Epithelial cell of esophagus (primary cell): ENCODE results near the gene IQGAP2.

ENCODE experiments used
- DNase-seq: peaks from one replicate; pipeline ENCODE4 v3.0.0; 2010; ENCODE audit warnings: low read depth
- H3K4me3 ChIP-seq: 2 replicates; pipeline ENCODE4 v1.5.1; 2011; ENCODE audit warnings: mild to moderate bottlenecking, low read length, control low read depth
- CTCF ChIP-seq: IDR thresholded peaks from 2 replicates; pipeline ENCODE4 v1.5.1; 2011; ENCODE audit warnings: low read depth, mild to moderate bottlenecking, low read length, control low read depth, inconsistent platforms; ENCODE audit not compliant: insufficient read depth; ENCODE audit errors: missing control alignments

IQGAP2 gene

GRCh38 chr5:76715486-76715735 is 312.3 kb downstream of the IQGAP2 start:
- peak overlapping the region; percentile 89 for H3K4me3 ChIP-seq
- no peak for TF ChIP-seq CTCF
- no peak for DNase-seq

- peak; percentile 56 for DNase-seq
- peak within 1 kb of the TSS; percentile 89 for H3K4me3 ChIP-seq
- TF ChIP-seq CTCF: peak; percentile 21
Observed at GRCh38 chr5:76715736-76716455, 312.8 kb downstream of the IQGAP2 start, which contains the start of gene F2R. Gene F2R (plus strand): TSS chr5:76716126. CDS start chr5:76716308, 182 bp downstream.

GRCh38 chr5:76716456-76717157 is 313.5 kb downstream of the IQGAP2 start:
- no peak for TF ChIP-seq CTCF
- no peak for DNase-seq
- peak overlapping the region; percentile 89 for H3K4me3 ChIP-seq

- no peak for TF ChIP-seq CTCF
- peak overlapping the region; percentile 89 for H3K4me3 ChIP-seq
- DNase-seq: no peak
Observed at GRCh38 chr5:76717222-76718083, 314.4 kb downstream of the IQGAP2 start.

GRCh38 chr5:76718381-76718832 is 315.3 kb downstream of the IQGAP2 start:
- H3K4me3 ChIP-seq: no peak overlapping the region
- no peak for DNase-seq
- no peak for TF ChIP-seq CTCF

GRCh38 chr5:76718880-76719279 is 315.8 kb downstream of the IQGAP2 start:
- no peak for DNase-seq
- no peak for TF ChIP-seq CTCF
- H3K4me3 ChIP-seq: no peak overlapping the region
